ENCODE results near the gene CCDC142.

GRCh38 chr2:74458938-74459363, 23.8 kb downstream of the CCDC142 start:
- TF ChIP-seq MEF2A (IDR thresholded peaks at IDR 0.05; ENCODE audit: borderline replicate concordance, low read depth) = no peak
- TF ChIP-seq, protein P1, sequence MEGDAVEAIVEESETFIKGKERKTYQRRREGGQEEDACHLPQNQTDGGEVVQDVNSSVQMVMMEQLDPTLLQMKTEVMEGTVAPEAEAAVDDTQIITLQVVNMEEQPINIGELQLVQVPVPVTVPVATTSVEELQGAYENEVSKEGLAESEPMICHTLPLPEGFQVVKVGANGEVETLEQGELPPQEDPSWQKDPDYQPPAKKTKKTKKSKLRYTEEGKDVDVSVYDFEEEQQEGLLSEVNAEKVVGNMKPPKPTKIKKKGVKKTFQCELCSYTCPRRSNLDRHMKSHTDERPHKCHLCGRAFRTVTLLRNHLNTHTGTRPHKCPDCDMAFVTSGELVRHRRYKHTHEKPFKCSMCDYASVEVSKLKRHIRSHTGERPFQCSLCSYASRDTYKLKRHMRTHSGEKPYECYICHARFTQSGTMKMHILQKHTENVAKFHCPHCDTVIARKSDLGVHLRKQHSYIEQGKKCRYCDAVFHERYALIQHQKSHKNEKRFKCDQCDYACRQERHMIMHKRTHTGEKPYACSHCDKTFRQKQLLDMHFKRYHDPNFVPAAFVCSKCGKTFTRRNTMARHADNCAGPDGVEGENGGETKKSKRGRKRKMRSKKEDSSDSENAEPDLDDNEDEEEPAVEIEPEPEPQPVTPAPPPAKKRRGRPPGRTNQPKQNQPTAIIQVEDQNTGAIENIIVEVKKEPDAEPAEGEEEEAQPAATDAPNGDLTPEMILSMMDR (IDR thresholded peaks at IDR 0.05) = no peak

All from SK-N-SH (cell line).